HG03139 (cell line): ENCODE results near the gene SLC38A10.

Experiments used
- ATAC-seq: cut with Tn5 transposase; IDR thresholded peaks from one replicate; pipeline ENCODE4 v1.9.1; 2021; ENCODE audit not compliant: unreplicated experiment

The SLC38A10 gene

DNA sequence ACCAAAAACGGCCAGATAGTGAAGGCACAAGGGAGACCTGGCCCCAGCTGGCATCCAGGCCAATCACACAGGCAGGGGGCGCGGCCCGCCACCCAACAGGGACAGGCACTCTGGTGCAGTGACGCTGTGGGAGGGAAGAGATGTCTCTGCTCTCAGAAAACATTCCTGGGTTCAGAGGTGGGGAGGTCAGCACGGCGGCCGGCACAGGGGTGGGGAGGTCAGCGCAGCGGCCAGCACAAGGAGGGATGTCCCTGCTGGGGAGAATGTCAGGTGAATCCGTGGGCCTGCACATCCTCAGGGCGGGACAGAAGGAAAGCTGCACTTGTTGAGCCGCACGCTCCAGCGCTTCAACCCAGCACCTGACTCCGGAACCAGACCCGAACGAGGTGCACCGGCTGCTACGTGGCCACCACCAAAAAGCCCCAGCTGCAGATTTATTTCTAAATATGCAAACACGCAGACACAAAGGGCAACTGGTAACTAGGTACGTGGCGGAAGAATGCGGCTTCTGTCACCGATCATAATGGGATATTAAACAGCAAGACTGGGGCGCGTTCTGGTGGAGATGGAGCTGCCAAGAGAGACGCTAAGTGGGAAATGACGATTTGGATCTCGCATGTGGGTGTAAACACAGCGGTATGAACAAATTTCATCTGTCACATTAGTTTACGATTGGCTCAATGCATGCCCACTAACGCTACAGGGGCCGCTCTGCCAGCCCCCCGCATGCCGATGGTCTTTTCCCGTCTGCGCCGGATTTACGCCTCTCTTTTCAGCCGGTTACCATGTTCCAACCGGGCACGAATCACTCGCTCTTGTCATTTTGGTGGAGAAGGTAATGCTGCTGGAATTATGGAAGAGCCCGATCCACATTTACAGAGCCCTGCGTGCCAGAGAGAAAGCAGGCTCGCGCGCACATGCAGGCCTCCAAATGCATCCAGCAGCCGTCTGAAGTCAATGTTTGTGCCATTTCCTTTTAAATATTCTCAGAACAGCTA, 15.5 kb downstream of the SLC38A10 start:
- no peak for ATAC-seq

DNA sequence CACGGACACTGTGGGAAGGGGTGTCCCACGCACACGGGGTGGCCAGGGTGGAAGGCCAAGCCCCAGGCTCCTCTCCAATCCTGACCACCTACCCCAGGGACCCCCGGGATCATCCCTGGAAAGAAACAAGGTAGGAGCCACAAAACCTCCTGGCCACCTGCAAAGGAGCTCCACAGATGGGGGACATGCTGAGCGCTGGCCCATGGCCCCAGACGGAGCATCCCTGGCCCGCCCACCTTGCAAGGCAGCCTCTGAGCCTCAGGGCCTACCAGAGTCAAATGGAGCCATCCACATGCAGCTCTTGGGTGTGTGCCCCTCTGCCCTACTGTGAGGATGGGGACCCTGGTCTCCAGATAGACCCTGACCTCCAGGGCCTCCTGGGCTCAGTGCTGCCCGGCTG, 16.3 kb downstream of the SLC38A10 start:
- no peak for ATAC-seq

DNA sequence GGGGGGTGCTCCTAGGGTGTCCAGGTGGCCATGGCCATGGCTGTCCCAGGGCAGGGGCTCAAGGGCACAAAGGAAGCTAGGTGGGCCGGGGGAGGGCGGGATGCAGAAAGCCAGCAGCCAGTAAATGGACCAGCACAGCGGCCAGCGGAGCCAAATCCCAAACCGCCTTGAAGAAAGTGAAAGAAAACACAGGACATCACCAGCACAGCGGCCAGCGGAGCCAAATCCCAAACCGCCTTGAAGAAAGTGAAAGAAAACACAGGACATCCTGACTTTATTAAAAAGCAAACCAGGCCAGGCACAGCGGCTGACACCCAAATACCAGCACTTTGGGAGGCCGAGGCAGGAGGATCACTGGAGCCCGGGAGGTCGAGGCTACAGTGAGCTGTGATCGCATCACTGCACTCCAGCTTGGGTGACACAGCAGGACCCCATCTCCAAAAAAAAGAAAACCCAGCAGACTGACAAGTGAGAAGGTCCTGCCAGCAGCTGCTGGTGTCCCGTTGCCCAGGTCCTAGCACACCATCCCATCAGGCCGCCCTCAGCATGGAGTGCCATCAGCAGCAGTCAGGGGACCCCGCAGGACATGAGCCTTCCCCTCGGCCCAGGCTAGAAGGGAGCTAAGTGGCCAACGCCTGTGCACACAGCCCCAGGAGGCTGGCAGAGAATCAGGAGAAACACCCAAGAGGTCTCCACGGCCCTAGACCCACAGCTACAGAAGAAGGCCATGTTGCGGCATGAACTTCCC, 17.0 kb downstream of the SLC38A10 start:
- ATAC-seq: no peak

DNA sequence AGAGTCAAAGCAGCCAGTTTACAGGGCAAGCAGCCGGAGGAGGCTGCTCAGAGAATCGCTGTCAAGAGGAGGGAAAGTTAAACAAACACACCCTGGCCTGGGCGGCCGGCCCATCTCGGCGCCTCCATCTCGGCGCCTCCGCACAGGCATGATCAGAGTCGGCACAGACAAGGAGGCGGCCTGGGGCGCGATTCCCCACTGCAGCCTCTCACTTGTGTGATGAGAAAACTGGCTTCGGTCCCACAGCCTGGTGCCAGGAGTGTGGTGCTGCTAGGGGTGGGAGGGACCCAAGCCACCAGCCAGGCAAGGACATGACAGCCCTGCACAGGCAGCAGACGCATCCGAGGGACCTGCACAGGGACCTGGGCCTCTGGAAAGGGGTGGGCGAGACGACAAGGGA, 17.7 kb downstream of the SLC38A10 start:
- no peak for ATAC-seq

DNA sequence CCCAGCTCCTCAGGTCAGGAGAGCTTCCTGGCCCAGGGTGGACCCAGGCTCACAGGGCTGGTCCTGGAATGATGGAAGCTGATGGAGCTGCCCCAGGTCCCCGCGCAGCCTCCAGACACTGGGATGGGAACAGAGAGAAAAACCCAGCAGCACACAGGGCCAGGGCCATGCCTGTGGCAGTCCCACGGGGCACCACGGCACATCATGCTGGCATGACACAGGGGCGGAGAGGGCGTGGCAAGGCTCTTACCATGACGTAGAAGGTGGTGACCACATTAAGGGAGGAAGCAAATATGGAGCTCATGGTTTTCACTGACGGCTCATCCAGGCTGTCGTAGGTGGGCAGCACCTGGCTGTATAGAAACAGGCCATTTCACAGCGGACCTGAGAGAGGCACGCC, 18.3 kb downstream of the SLC38A10 start:
- ATAC-seq: no peak

DNA sequence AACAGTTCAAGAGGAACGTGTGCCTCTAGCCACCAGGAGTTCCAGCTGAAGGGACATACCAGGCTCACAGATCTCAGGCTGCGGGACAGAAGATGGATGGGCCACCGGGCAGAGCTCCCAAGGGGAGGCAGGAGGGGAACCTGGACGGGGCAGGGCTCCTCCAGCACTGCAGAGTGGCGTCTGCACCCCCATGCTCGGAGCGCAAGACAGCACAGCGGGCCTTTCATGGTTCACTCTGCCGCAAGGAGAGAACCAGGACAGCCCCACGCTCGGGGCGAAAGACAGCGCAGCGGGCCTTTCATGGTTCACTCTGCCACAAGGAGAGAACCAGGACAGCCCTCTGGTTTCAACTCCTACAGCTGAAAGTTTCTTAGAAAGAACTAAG, 20.6 kb downstream of the SLC38A10 start:
- no peak for ATAC-seq

DNA sequence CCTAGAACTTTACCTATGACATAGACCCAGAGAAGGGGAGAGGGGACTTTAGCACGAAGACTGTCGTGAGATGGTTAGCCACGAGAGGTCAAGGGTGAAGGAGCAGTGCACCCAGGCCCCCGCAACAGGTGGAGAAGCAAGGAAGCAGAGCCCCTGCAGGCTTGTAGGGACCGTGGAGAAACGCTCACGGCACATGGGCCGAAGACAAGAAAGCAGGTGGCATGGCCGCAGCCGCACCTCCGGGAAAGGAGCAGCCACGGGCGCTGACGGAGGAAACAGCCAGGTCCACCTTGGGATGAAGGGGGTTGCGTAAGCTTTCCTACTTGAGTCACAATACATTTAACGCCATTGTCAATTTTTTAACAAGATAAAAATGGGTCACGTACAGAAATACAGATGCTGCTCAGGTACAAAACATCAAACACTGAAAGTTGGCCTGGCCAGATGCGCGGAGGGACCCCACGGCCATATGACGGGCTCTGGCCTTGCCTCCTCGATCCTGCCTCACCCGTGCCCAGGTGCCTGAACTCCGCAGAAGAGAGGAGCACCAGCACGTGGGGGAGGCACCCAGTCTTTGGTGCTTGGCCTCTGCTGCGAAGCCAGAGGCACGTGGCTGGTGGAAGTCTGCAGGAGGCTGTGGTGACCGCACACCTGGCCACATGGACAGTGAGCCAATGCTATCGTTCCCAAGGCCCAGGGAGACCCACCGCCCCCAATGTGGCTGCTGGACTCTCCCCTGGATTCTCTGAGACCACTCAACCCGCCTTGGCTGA, 21.2 kb downstream of the SLC38A10 start:
- no peak for ATAC-seq

DNA sequence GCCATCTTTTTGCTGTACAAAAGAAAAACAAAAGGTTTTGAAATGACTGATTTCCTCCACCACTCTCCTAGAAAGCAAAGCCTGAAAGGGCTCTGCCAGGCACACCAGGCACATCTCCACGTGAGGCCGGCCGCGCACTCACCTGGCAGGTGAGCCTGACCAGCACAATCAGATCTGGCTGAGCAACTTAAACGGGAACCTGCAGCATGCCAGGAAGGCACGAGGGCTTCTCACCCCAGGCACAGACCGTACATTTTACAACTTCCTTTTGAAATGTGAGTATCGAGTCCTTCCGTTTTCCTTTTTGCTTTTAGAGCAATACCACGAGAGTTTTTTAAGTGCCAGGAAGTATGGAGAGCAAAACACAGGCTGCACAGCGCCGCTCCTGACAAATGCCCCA, 22.5 kb downstream of the SLC38A10 start:
- no peak for ATAC-seq

DNA sequence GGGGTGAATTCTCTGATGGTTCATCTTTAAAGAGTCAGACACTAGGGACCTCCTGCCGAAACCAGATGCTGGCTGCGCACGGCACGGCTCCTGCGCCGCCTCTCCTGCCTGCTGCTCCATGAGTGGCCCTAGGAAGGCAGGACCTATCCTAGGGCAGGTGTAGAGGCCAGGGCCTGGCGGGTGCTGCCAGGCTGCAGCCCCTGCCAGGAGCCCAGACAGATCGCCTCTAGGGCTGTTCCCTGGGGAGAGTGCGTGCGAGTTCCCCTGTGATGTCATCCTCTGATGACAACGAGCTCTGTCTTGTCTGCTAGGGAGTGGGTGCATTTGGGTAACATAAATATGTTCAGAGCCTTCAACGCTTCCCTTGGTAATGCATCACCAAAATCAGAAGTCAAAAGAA, 23.9 kb downstream of the SLC38A10 start:
- ATAC-seq: no peak

DNA sequence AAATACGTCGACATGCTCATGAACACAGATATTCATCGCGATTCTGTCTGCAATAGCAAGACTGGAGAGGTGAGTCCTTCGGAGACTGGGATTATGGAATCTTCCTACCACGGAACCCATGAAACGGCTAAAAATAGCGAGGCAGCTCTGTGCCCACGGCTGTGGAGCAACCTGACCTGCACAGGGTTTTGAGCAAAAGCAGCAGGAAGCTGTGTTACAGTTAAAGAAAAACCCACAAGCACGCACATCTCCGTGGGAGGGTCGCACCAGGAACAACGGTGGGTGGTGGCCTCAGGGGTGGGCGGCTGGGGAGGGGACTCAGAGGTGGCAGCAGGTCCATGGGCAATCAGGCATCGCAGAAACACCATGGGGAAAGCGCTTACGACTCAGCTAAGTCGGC, 24.8 kb downstream of the SLC38A10 start:
- ATAC-seq: no peak

DNA sequence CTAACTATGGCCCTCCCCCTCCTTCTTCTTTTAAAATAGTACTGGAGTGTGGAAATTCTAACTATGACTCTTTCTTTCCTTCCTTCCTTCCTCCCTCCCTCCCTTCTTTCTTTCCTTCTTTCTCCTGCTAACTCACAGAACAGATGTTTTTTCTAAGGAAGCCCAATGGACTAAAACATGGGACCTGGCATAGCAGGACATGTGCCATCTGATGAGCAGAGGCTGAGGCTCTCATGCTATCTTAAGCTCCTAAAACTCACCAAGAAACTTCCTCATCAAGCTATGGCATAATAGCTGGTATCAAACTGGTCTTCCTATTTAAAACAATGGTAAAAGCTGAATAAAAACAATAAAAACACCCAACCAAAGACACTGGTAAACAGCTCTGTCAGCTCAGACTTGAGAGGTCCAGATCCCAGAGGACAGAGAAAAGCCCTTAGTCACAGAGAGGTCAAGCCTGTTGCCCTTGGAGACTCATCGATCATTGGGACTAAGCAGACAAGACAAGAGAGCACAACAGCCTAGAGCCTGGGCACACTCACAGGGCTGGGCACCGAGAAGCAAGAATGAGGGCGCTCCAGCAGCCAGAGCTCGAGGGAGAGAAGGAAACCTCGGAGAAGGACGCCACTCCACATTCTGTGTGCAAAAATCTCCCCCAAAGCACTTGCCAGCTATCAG, 27.6 kb downstream of the SLC38A10 start:
- no peak for ATAC-seq

DNA sequence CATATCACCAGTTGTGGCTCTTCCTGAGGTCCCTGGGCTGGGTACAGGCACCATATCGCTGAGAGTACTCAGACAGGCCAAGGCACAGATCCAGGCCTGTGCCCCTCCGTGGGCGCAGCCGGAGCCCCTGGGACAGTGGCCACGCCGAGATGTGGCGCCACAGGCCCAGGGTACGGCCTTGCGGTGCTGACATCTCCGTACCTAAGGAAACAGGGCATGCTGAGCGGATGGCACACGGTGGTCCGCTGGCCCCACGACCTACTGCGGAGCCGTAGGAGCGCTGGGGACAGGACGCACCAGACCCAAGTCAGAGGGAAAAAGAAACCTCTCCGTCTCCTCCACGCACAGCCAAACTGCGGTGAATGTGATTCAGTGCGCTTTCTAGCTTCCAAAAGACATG, 29.5 kb downstream of the SLC38A10 start:
- no peak for ATAC-seq

DNA sequence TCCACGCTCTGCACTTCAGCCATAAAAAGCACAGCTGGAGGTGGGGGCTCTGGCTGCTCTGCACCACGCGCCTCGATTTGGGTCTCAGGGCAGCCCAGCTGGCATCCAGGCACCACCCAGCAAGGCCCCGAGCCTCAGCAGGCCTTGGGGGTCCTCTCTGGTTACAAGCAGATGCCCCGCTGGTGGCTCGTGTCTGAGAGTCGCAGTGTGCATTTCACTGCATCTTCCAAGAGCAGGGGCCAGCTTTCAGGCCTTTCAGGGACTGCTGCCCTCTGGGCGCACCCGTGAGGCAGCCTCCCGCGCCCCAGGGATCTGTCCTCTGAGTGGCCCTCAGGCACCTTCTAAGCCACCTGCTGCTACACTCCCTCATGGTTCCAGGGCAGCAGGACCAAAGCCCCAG, 30.5 kb downstream of the SLC38A10 start:
- no peak for ATAC-seq

DNA sequence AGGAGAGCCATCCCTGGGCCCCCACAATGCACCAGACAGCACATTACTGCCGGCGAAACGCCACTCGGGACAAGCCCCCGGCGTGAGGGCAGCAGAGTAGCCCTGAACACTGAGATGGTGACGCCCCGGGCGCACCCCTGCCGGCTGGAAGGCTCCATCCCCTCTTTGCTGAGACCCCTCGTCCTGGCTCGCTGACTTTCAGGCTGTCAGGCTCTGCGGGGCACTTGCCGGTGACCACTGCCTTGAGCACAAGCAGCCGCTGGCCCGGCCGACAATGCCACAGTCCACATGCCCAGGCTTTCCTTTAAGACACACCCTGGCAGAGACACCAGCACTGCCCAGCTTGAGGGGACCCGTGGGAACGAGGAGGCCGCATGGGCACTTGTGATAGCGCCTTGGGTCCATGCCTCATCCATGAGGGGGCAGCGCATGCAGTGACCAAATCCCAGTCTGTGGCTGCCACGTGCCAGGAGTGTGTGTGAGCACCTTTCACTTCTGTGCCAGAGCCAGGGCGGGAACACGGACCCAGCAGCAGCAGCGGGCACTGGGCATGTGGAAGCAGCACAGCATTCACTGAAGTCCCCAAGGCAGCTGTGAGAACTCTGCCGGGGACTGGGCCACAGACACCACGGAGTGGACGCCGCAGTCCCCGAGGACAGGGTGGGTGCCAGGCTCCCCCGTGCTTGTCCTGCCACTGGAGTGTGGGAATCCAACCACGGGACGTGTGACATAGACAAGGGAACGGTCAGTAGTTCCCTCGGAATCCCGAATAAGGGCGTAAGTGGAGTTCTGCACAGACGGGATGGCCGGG, 31.5 kb downstream of the SLC38A10 start:
- ATAC-seq: no peak

DNA sequence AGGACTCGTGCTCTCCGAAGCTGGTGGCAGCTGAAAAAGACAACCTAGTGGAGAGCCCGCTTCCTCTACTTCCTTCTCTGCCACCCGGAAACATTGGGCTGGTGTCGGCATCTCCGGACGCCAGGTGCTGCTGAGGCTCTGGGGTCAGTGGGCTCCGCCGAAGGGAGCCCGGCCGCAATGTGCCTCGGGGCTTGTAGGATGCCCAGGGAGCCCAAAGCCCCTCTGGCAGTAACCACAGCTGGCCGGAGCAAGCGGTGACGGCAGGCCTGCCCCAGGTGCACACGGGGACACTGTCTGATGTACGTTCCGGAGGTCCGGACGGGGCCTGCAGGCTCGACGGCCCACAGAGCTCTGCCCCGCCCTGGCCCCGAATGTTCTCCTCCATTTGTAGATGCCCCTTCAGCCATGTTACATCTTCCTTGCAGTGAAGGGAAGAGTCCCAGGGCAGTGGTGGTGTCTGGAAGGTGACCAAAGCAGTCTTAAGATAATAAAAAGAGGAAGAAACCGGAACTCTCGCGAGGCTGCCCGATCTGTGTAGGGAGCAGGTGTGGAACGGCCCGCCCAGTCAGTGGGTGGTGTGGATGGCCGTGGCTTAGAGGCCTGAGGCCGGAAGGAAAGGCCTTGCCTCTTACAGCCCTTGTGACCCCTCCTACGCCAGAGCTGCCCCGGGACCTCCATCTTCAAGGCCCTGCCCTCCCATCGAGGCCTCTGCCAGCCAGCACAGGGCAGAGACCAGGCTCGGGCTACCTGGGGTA, 33.3 kb downstream of the SLC38A10 start:
- no peak for ATAC-seq

DNA sequence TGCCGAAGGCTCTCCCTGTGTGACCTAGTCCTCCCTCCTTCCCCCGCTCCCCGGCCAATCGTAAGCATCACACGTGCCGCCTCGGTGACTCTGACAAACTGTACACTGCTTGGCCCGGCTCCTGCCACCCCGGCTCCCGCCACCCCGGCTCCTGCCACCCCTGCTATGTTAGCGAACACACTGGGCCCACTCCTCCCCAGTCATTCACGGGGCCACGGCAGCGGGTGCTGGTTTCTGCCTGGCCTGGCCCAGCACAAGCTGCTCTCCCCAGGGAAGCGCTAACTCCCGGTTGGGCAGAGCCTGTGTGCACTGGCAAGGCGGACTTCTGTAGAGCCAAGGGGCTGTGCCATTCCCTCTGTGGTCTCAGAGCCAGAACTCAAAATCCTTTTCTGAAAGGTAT, 34.0 kb downstream of the SLC38A10 start:
- ATAC-seq: no peak

DNA sequence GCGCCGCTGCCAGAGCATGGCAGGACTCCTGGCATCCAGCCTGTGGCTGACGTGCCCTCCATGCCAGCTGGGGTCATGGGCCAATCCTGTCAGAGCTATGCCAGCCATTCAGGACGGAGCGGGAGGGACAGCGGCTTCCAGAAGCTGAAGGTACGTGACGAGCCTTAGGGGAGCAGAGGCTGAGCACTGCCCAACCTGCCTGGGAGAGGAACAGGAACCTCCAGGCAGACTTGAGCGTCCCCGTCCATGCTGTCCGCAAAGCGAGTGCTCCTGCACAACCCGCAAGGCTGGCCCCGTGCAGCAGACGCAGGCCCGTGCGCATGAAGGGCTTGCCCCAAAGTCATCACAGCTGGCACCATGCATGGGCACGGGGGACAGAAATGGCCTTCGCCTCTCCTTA, 34.5 kb downstream of the SLC38A10 start:
- ATAC-seq: no peak

DNA sequence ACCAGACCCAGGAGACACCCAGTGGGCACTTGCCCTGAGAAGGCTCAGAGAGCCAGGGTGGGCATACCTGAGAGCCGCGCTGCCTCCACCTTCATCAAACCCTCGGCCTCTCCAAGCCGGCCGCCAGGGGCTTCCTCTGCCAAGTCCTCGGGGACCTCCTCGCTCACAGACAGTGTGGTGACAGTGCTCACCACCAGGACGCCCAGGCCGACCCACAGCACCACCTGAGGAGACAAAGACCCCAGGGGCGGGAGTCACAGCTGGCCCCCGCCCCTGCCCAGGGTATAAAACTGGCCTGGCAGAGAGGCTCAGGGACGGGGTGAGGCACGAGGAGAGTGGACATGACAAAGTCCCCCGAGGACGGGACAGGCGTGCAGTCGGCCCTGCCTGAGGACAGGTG, 34.9 kb downstream of the SLC38A10 start:
- no peak for ATAC-seq

DNA sequence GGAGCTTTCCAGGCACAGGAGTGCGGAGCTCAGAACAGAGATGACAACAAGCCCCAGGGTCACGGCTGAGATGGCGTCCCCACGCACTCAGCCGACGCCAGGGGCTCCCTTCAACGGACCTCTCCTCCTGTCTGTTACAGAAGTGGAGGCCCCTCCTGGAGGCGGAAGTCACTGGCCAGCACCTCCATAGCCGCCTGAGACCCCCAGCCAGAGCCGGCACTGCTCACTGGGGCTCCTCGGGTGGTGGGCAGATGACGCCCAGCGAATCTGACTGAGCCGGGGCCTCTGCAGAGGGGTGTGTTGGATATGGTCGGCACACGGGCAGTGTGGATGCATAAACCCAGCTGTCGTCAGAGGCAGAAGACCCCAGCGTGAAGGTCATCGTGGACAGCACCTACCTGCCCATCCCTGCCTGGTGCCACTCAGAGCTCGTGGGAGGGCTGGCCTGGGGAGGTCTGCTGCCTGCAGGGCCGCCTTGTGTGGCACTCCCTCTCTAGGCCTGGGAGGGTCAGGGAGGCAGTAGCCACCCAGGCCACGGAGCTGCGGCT, 36.0 kb downstream of the SLC38A10 start:
- no peak for ATAC-seq
